ENCODE data around the gene TSR3.

- TF ChIP-seq EZH2 (IDR thresholded peaks at IDR 0.05; ENCODE audit: borderline replicate concordance, low read length) (no peak), CTCF (conservative IDR thresholded peaks at IDR 0.05 in 1 of 2, IDR thresholded peaks at IDR 0.05 in 1 of 2; ENCODE audit: extremely low read depth in 1 of 2, insufficient read depth in 1 of 2, low read depth in 1 of 2, low read length in 2 of 2) (no peak)
Measured at GRCh38 chr16:1308036-1308976, 43.4 kb downstream of the TSR3 start.

Data from mammary epithelial cell (primary cell).